GM12878 (cell line): ENCODE data around the gene SLC5A10. TPM values are rescaled to one million over a fixed set of nuclear protein-coding genes. Genes with fewer than 3 reads are reported as not detected.

ENCODE experiments used
- ATAC-seq: fragments of 200-7000 bp; cut with Tn5 transposase; 3 replicates; pipeline ENCODE4 v1.9.1; 2020; ENCODE audit warnings: mild to moderate bottlenecking, moderate library complexity
- BruUV-seq: library from RNA; stranded (reverse); fragments of 400-500 nt; replicated peaks from 2 replicates; lab custom pipeline; 2021; lab: Mats Ljungman, UMichigan
- CTCF ChIA-PET: fragments of 300-600 bp; sonication (Branson Sonifier 250); formaldehyde crosslinking; extraction: SDS; loops from one replicate; lab custom pipeline; 2021; ENCODE audit warnings: inconsistent platforms; lab: Yijun Ruan, JAX
- POLR2A ChIA-PET: fragments of 350-600 bp; formaldehyde crosslinking; extraction: SDS; loops from one replicate; lab custom pipeline; 2021; ENCODE audit warnings: inconsistent platforms; lab: Charles Lee
- RAD21 ChIA-PET: fragments of 300-600 bp; sonication (Branson Sonifier 250); formaldehyde crosslinking; loops from one replicate; lab custom pipeline; 2023; ENCODE audit warnings: antibody characterized with exemption; ENCODE audit not compliant: unreplicated experiment; lab: Charles Lee
- SMC1A ChIA-PET: fragments of 300-600 bp; sonication (Branson Sonifier 250); formaldehyde crosslinking; loops from one replicate; lab custom pipeline; 2023; ENCODE audit not compliant: unreplicated experiment, uncharacterized antibody; lab: Charles Lee
- DNase-seq: peaks from one replicate; pipeline ENCODE4 v3.0.0-alpha.2; 2011; ENCODE audit warnings: low read depth, low spot score
- FAIRE-seq: peaks from 3 replicates; lab custom pipeline; 2011; peaks lifted over from hg19 to GRCh38; lab: Jason Lieb, UNC
- H2AFZ ChIP-seq: 2 replicates; pipeline ENCODE4 v1.6.0; 2011; ENCODE audit warnings: low read depth, low read length, control low read depth; ENCODE audit not compliant: control insufficient read depth
- H3K27ac ChIP-seq: 2 replicates; pipeline ENCODE4 v1.5.1; 2011; ENCODE audit warnings: control low read depth; ENCODE audit not compliant: control insufficient read depth, insufficient read depth
- H3K27me3 ChIP-seq, 2 experiments: replicated peaks in 1 of 2; 2 replicates each; pipeline versions ENCODE4 v1.6.0 to v1.6.1; 2011; ENCODE audit warnings: low read length in 1 of 2; ENCODE audit not compliant: control insufficient read depth in 2 of 2, insufficient read depth in 2 of 2
- H3K36me3 ChIP-seq, 2 experiments: 2 replicates each; pipeline ENCODE4 v1.5.1; 2011; ENCODE audit warnings: low read length in 1 of 2; ENCODE audit not compliant: control insufficient read depth in 2 of 2, insufficient read depth in 2 of 2
- H3K4me1 ChIP-seq: 2 replicates; pipeline ENCODE4 v1.6.1; 2011; ENCODE audit warnings: mild to moderate bottlenecking, low read length, moderate library complexity, mixed read lengths; ENCODE audit not compliant: control insufficient read depth, insufficient read depth
- H3K4me2 ChIP-seq: 2 replicates; pipeline ENCODE4 v1.6.0; 2011; ENCODE audit warnings: control low read depth; ENCODE audit not compliant: control insufficient read depth, insufficient read depth
- H3K4me3 ChIP-seq: fragments of 200-600 bp; sonication (generic); 2 replicates; pipeline ENCODE4 v1.5.1; 2016
- H3K79me2 ChIP-seq: 2 replicates; pipeline ENCODE4 v1.6.0; 2011; ENCODE audit warnings: low read length; ENCODE audit not compliant: control insufficient read depth, insufficient read depth
- H3K9ac ChIP-seq: 2 replicates; pipeline ENCODE4 v1.8.0; 2011; ENCODE audit warnings: low read length, control low read depth, mixed read lengths; ENCODE audit not compliant: control insufficient read depth, insufficient read depth
- H3K9me3 ChIP-seq: replicated peaks from 3 replicates; pipeline ENCODE4 v1.5.1; 2011; ENCODE audit warnings: mild to moderate bottlenecking, low read length; ENCODE audit not compliant: control insufficient read depth, insufficient read depth
- H4K20me1 ChIP-seq: 2 replicates; pipeline ENCODE4 v1.6.0; 2011; ENCODE audit not compliant: control insufficient read depth, insufficient read depth
- CBX3 ChIP-seq: fragments of 200-600 bp; sonication (generic); IDR thresholded peaks from 2 replicates; pipeline ENCODE4 v1.6.1; 2016; ENCODE audit warnings: low read depth, borderline replicate concordance
- CREM ChIP-seq: IDR thresholded peaks from 2 replicates; pipeline ENCODE4 v1.6.1; 2014; ENCODE audit warnings: antibody characterized with exemption, low read depth
- CUX1 ChIP-seq: IDR thresholded peaks from 2 replicates; pipeline ENCODE4 v1.6.1; 2012; ENCODE audit warnings: improper control_type of control experiment, low read depth, low read length; ENCODE audit not compliant: insufficient replicate concordance
- IKZF1 ChIP-seq: fragments of 450-650 bp; conservative IDR thresholded peaks from 2 replicates; pipeline ENCODE4 v1.6.1; 2017; ENCODE audit warnings: antibody characterized with exemption, mild to moderate bottlenecking
- IRF3 ChIP-seq: fragments of 450-650 bp; IDR thresholded peaks from 2 replicates; pipeline ENCODE4 v1.6.1; 2014; ENCODE audit warnings: mild to moderate bottlenecking
- IRF4 ChIP-seq: IDR thresholded peaks from 2 replicates; pipeline ENCODE4 v1.6.1; 2011; ENCODE audit warnings: low read depth, low read length
- MYC ChIP-seq: IDR thresholded peaks from 2 replicates; pipeline ENCODE4 v1.6.1; 2011; ENCODE audit warnings: mild to moderate bottlenecking, low read length, moderate library complexity, inconsistent platforms; ENCODE audit not compliant: insufficient read depth, insufficient replicate concordance, insufficient read length, severe bottlenecking
- NFYA ChIP-seq: IDR thresholded peaks from 2 replicates; pipeline ENCODE4 v1.6.1; 2011; ENCODE audit warnings: low read depth, mild to moderate bottlenecking, low read length, improper control_type of control experiment, borderline replicate concordance
- POLR2AphosphoS5 ChIP-seq: IDR thresholded peaks from 2 replicates; pipeline ENCODE4 v1.6.1; 2011; ENCODE audit warnings: mild to moderate bottlenecking, low read length, inconsistent platforms
- SIX5 ChIP-seq: IDR thresholded peaks from 2 replicates; pipeline ENCODE4 v1.6.1; 2011; ENCODE audit warnings: mild to moderate bottlenecking, low read depth, low read length, moderate library complexity; ENCODE audit not compliant: severe bottlenecking
- SPI1 ChIP-seq: IDR thresholded peaks from 2 replicates; pipeline ENCODE4 v1.6.1; 2011; ENCODE audit warnings: low read depth, mild to moderate bottlenecking, low read length, moderate library complexity, borderline replicate concordance; ENCODE audit not compliant: insufficient read depth
- STAT1 ChIP-seq: fragments of 450-650 bp; conservative IDR thresholded peaks from 2 replicates; pipeline ENCODE4 v1.6.1; 2014; ENCODE audit warnings: antibody characterized with exemption, mild to moderate bottlenecking
- WGBS: methylation state at CpG from one replicate; pipeline ENCODE4 v1.1.6; 2016; ENCODE audit warnings: low lambda C conversion rate; ENCODE audit not compliant: insufficient replicate concordance, insufficient coverage; ENCODE audit errors: missing lambda C conversion rate; 5-methylcytosine and 5-hydroxymethylcytosine counted together
- in situ Hi-C: fragments of 300-500 bp; cut with MboI; formaldehyde crosslinking; loops from 9 replicates; pipeline ENCODE4 v1.14.3; 2018; ENCODE audit warnings: mixed read lengths
- intact Hi-C: fragments of 100-400 bp; cut with micrococcal nuclease; formaldehyde crosslinking; loops from one replicate; pipeline ENCODE4 v1.14.2; 2022; ENCODE audit not compliant: unreplicated experiment
- polyA plus RNA-seq, 11 experiments: library from polyadenylated mRNA; depleted of rRNA in 4 of 11; unstranded in 6 of 11; stranded (reverse) in 5 of 11; fragments of >200 nt; fragmentation: Nextera tagmentation in 4 of 11; fragmentation: Illumina TruSeq in 1 of 11; extraction: Ambion mirVana in 4 of 11; extraction: Trizol in 1 of 11; gene quantifications; 1 replicate in 1 of 11; 2 replicates in 10 of 11; pipeline versions ENCODE4 v1.2.1 to v1.2.3, GENCODE V29; 2011 to 2016; ENCODE audit warnings: inconsistent platforms in 2 of 11, missing spikeins in 2 of 11, low read depth in 1 of 11
- total RNA-seq, 4 experiments: library from RNA; depleted of rRNA in 3 of 4; stranded (reverse); fragments of >200 nt in 3 of 4; fragmentation: Illumina TruSeq in 1 of 4; extraction: Trizol in 1 of 4; gene quantifications; 2 replicates each; pipeline versions ENCODE4 v1.2.1 to v1.2.3, GENCODE V29; 2013 to 2021

SLC5A10 gene
- total and polyA plus RNA-seq, 10 of the 15 experiments (the other 5 are each of a cell fraction or from before 2014, with no cell fraction given), result under 0.01 to 0.18 (median 0.07) TPM; not detected in 4

- no TSS peak for BruUV-seq
- Histone ChIP-seq H3K79me2 (no peaks in the 10 kb centered on the region), H3K4me2 (no peak overlapping the region), H3K9me3 (no peaks in the 10 kb centered on the region), H4K20me1 (no peaks in the 10 kb centered on the region), H3K27me3 (no peaks in the 10 kb centered on the region), H3K27ac (no peak overlapping the region), H3K9ac (no peak overlapping the region), H3K4me1 (no peaks in the 10 kb centered on the region), H2AFZ (no peak overlapping the region), H3K4me3 (no peak overlapping the region), H3K36me3 (peaks cover 0 to 15% of the 10 kb centered on the region in 2 experiments; a peak in 3 of 4 replicates)
- CTCF ChIA-PET, result interaction anchor here (1.1 to 1.2 kb wide), 2 partner anchors 62 to 396 kb away, joined by 3 to 4 read pairs; no protein-coding TSS in a partner anchor
- WGBS, result 76% methylated on average over 5 of the region's 5 CpGs
- in situ Hi-C loops, result no loop called here
- intact Hi-C loops, result no loop called here
- no peak for DNase-seq
- no peak for ATAC-seq
- RAD21 ChIA-PET, result interaction anchor here (0.8 kb wide), 1 partner anchor 98 kb away, joined by 3 read pairs; no protein-coding TSS in a partner anchor
- POLR2A ChIA-PET, result no interaction called here
- SMC1A ChIA-PET, result interaction anchor here (1.4 kb wide), 1 partner anchor 61 kb away, joined by 3 read pairs; no protein-coding TSS in a partner anchor
- FAIRE-seq, result no peak
- TF ChIP-seq IRF4 (no peak), CBX3 (no peak), NFYA (no peak), IKZF1 (no peak), POLR2AphosphoS5 (no peak), CUX1 (no peak), SPI1 (no peak), MYC (no peak), STAT1 (no peak), IRF3 (no peak), SIX5 (no peak), CREM (no peak)
Observed at GRCh38 chr17:19022128-19022527, 70.2 kb downstream of the SLC5A10 start.
